OCI-LY1 (cell line): ENCODE data around the gene ZC2HC1C.
"Not testable (repeated sequence)": the region's sequence is repeated elsewhere in the genome, so short reads cannot be mapped to it uniquely, and the experiment has no call there.

Source experiments
- H2AFZ ChIP-seq: fragments of 200-600 bp; sonication (generic), shearing (Covaris generic); 2 replicates; pipeline ENCODE4 v1.6.0; 2014; ENCODE audit warnings: antibody characterized with exemption, mild to moderate bottlenecking, low read length
- H3F3A ChIP-seq: fragments of 200-600 bp; sonication (generic), shearing (Covaris generic); 2 replicates; pipeline ENCODE4 v1.6.0; 2014; ENCODE audit warnings: mild to moderate bottlenecking, antibody characterized with exemption, low read length, moderate library complexity; ENCODE audit not compliant: insufficient read depth
- H3K27ac ChIP-seq: fragments of 200-600 bp; sonication (generic); 2 replicates; pipeline ENCODE4 v1.5.1; 2014; ENCODE audit warnings: low read length, mixed run types, mild to moderate bottlenecking, low read depth; ENCODE audit not compliant: poor library complexity, severe bottlenecking
- H3K27me3 ChIP-seq: fragments of 200-600 bp; sonication (generic); 2 replicates; pipeline ENCODE4 v1.6.0; 2014; ENCODE audit warnings: antibody characterized with exemption, mild to moderate bottlenecking, low read length, moderate library complexity; ENCODE audit not compliant: insufficient read depth
- H3K36me3 ChIP-seq: fragments of 200-600 bp; sonication (generic); 2 replicates; pipeline ENCODE4 v1.6.1; 2014; ENCODE audit warnings: mild to moderate bottlenecking, antibody characterized with exemption, low read length, moderate library complexity, mixed read lengths; ENCODE audit not compliant: insufficient read depth
- H3K4me1 ChIP-seq: fragments of 200-600 bp; sonication (generic); 2 replicates; pipeline ENCODE4 v1.5.1; 2014; ENCODE audit warnings: mild to moderate bottlenecking, low read length, moderate library complexity; ENCODE audit not compliant: insufficient read depth, severe bottlenecking
- H3K4me2 ChIP-seq: fragments of 200-600 bp; sonication (generic), shearing (Covaris generic); 2 replicates; pipeline ENCODE4 v1.6.1; 2014; ENCODE audit warnings: low read length
- H3K4me3 ChIP-seq: fragments of 200-600 bp; sonication (generic); 2 replicates; pipeline ENCODE4 v1.5.1; 2014; ENCODE audit warnings: low read length, low read depth, mild to moderate bottlenecking, mixed read lengths; ENCODE audit not compliant: poor library complexity, severe bottlenecking
- H3K79me2 ChIP-seq: fragments of 200-600 bp; shearing (Covaris generic); 2 replicates; pipeline ENCODE4 v1.6.1; 2016; ENCODE audit warnings: mixed run types, low read length, mixed read lengths; ENCODE audit not compliant: insufficient read depth
- H3K9ac ChIP-seq: fragments of 200-600 bp; sonication (generic), shearing (Covaris generic); 2 replicates; pipeline ENCODE4 v1.6.1; 2014; ENCODE audit warnings: mild to moderate bottlenecking, low read length, mixed read lengths
- H3K9me2 ChIP-seq: fragments of 200-600 bp; sonication (generic), shearing (Covaris generic); 2 replicates; pipeline ENCODE4 v1.6.1; 2014; ENCODE audit warnings: low read depth, mild to moderate bottlenecking, low read length, mixed read lengths
- H3K9me3 ChIP-seq: fragments of 200-600 bp; shearing (Covaris generic); 2 replicates; pipeline ENCODE4 v1.6.1; 2014; ENCODE audit warnings: low read length, mixed read lengths
- H4K20me1 ChIP-seq: fragments of 200-600 bp; sonication (generic), shearing (Covaris generic); 2 replicates; pipeline ENCODE4 v1.6.0; 2016; ENCODE audit warnings: mild to moderate bottlenecking, low read length; ENCODE audit not compliant: insufficient read depth
- CTCF ChIP-seq: fragments of 200-600 bp; sonication (generic), shearing (Covaris generic); IDR thresholded peaks from 2 replicates; pipeline ENCODE4 v1.5.1; 2017; ENCODE audit warnings: mild to moderate bottlenecking, antibody characterized with exemption, low read length, moderate library complexity, mixed read lengths
- EZH2 ChIP-seq: fragments of 200-600 bp; sonication (generic), shearing (Covaris generic); IDR thresholded peaks from 2 replicates; pipeline ENCODE4 v1.8.0; 2017; ENCODE audit warnings: borderline replicate concordance, mixed run types, mild to moderate bottlenecking, antibody characterized with exemption, low read length, moderate library complexity, mixed read lengths

Gene ZC2HC1C

GRCh38 chr14:75064205-75064567 lies 5.3 kb upstream of the ZC2HC1C start:
- no peaks in the 10 kb centered on the region for H3K9me3 ChIP-seq
- H3K27me3 ChIP-seq, result no peaks in the 10 kb centered on the region
- no peak overlapping the region for H2AFZ ChIP-seq
- H3K36me3 ChIP-seq, result peaks cover 25% of the 10 kb centered on the region
- H3K27ac ChIP-seq, result no peak overlapping the region
- H4K20me1 ChIP-seq, result no peaks in the 10 kb centered on the region
- H3K9ac ChIP-seq, result peak overlapping the region; percentile 88; the same call in 1 of the 2 replicates
- H3K4me1 ChIP-seq, result peaks cover 30% of the 10 kb centered on the region
- no peaks in the 10 kb centered on the region for H3F3A ChIP-seq
- H3K4me3 ChIP-seq, result peak overlapping the region; percentile 89
- peaks cover 18% of the 10 kb centered on the region; the same call in 1 of the 2 replicates for H3K79me2 ChIP-seq
- TF ChIP-seq EZH2, result no peak
- TF ChIP-seq CTCF, result no peak
- no peaks in the 10 kb centered on the region for H3K9me2 ChIP-seq
- peak overlapping the region; percentile 97 for H3K4me2 ChIP-seq

- H3K9ac ChIP-seq, result no peak overlapping the region
- peaks cover 42% of the 10 kb centered on the region for H3K4me1 ChIP-seq
- peaks cover 1% of the 10 kb centered on the region; the same call in 1 of the 2 replicates for H3K36me3 ChIP-seq
- H3K79me2 ChIP-seq, result 0 out of 2 replicates have a peak, but pooled peaks cover 13% of the 10 kb centered on the region
- H3K4me2 ChIP-seq, result no peak overlapping the region
- no peaks in the 10 kb centered on the region for H3K9me3 ChIP-seq
- no peaks in the 10 kb centered on the region for H3K9me2 ChIP-seq
- H2AFZ ChIP-seq, result no peak overlapping the region
- no peak for TF ChIP-seq CTCF
- no peak for TF ChIP-seq EZH2
- no peaks in the 10 kb centered on the region for H4K20me1 ChIP-seq
- H3F3A ChIP-seq, result no peaks in the 10 kb centered on the region
- H3K4me3 ChIP-seq, result no peak overlapping the region
- peak overlapping the region; percentile 39 for H3K27ac ChIP-seq
- no peaks in the 10 kb centered on the region for H3K27me3 ChIP-seq
Measured at GRCh38 chr14:75066691-75067090, 2.8 kb upstream of the ZC2HC1C start.

- no peaks in the 10 kb centered on the region for H4K20me1 ChIP-seq
- H3F3A ChIP-seq, result no peaks in the 10 kb centered on the region
- no peaks in the 10 kb centered on the region for H3K36me3 ChIP-seq
- TF ChIP-seq CTCF, result no peak
- TF ChIP-seq EZH2, result no peak
- H3K9me2 ChIP-seq, result no peaks in the 10 kb centered on the region
- peak overlapping the region; percentile 98 for H3K4me2 ChIP-seq
- no peaks in the 10 kb centered on the region for H3K9me3 ChIP-seq
- 0 out of 2 replicates have a peak, but pooled peaks cover 13% of the 10 kb centered on the region for H3K79me2 ChIP-seq
- H3K9ac ChIP-seq, result peak overlapping the region; percentile 10; the same call in 1 of the 2 replicates
- peaks cover 42% of the 10 kb centered on the region for H3K4me1 ChIP-seq
- no peak overlapping the region for H2AFZ ChIP-seq
- peak overlapping the region; percentile 74 for H3K4me3 ChIP-seq
- no peaks in the 10 kb centered on the region for H3K27me3 ChIP-seq
- peak overlapping the region; percentile 39 for H3K27ac ChIP-seq
Measured at GRCh38 chr14:75067212-75067611, 2.2 kb upstream of the ZC2HC1C start.

- peak overlapping the region; percentile 74 for H3K4me3 ChIP-seq
- H3K27me3 ChIP-seq, H3F3A ChIP-seq, H4K20me1 ChIP-seq, H2AFZ ChIP-seq, H3K9me3 ChIP-seq, H3K9me2 ChIP-seq, H3K79me2 ChIP-seq, H3K36me3 ChIP-seq: not testable (repeated sequence)
- peak overlapping the region; percentile 39 for H3K27ac ChIP-seq
- H3K9ac ChIP-seq, result peak overlapping the region; percentile 81
- peaks cover 38% of the 10 kb centered on the region for H3K4me1 ChIP-seq
- peak overlapping the region; percentile 98 for H3K4me2 ChIP-seq
Measured at GRCh38 chr14:75067765-75068164, 1.7 kb upstream of the ZC2HC1C start.
